HG03571 (cell line): ENCODE results near the gene TCF12.
"Not testable (repeated sequence)": the region's sequence is repeated elsewhere in the genome, so short reads cannot be mapped to it uniquely, and the experiment has no call there.

Experiments used
- ATAC-seq: cut with Tn5 transposase; IDR thresholded peaks from one replicate; pipeline ENCODE4 v1.9.1; 2021; ENCODE audit not compliant: unreplicated experiment

The TCF12 gene

GRCh38 chr15:57158997-57159668, 240.7 kb downstream of the TCF12 start:
- no peak for ATAC-seq

DNA sequence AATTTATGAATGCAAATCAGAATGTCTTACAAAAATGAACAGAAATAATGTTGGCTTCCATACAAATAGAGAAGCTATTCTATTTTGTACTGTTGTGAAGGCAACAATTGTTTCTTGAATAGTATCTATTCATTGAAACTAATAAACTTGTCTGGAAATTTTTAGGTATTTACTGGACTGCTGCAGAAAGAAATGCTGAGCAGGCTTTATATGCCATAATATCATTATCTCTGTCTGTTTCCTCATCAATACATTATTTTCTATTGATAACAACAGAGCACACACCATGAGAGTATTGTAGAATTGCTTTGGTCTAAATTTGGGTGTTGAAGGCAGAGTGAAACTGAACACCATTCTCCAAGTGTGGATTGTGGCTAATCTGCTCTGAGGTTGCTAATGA, 241.3 kb downstream of the TCF12 start:
- ATAC-seq = no peak

- ATAC-seq = no peak
These were observed 242.5 kb downstream of the TCF12 start for GRCh38 chr15:57160823-57161560.

DNA sequence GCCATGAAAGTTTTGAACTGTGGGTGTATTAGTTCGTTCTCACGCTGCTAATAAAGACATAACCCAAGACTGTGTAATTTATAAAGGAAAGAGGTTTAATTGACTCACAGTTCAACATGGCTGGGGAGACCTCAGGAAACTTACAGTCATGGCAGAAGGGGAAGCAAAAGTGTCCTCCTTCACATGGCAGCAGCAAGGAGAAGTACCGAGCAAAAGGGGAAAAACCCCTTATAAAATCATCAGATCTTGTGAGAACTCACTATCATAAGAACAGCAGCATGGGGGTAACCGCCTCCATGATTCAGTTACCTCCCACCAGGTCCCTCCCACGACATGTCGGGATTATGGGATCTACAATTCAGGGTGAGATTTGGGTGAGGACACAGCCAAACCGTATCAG, 245.8 kb downstream of the TCF12 start:
- ATAC-seq = not testable (repeated sequence)

- ATAC-seq = no peak
These were observed 247.5 kb downstream of the TCF12 start for GRCh38 chr15:57165992-57166391.

DNA sequence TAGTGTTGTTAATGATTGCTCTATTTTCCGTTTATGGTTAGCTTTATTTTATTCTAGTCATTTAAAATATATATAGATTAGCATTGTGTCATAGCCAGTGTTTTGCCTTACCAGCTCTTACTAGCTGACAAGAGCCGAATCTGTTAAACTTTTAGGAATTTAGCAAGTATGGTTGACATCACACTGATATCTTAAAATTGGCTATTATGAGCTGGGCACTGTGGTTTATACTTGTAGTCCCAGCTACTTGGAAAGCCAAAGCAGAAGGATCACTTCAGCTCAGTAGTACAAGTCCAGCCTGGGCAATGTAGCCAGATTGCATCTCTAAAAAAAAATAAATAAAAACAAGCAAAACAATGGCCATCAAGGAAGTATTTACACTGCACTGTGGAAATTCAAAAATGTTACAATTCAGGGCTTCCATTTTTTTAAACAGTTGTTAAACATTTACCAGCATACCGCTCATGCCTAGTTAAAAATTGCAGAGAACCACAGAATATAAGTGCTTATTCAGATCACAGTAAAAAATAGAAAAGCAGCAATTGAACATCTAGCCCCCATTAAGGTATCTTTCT, 249.5 kb downstream of the TCF12 start:
- ATAC-seq = no peak

GRCh38 chr15:57169643-57170042, 251.2 kb downstream of the TCF12 start:
- no peak for ATAC-seq

DNA sequence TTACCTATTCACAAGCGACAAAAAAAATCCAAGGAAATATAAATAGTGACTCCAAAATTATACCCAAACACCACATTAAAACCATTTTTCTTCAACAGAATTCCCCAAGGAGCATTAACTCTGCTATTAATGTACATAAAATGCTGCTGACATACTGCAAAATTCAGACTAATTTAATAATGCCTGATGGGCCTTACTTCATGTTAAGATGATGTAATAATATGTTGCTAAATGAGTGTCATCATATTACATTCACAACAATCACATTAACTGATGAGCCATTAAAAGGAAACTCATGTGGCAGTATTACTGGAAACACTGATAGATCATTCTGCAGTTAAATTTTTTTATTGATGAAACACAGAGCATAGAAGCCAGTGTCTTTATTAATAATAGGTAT, 253.0 kb downstream of the TCF12 start:
- no peak for ATAC-seq

GRCh38 chr15:57172925-57173324, 254.5 kb downstream of the TCF12 start:
- ATAC-seq = no peak

- no peak for ATAC-seq
These were observed 264.6 kb downstream of the TCF12 start for GRCh38 chr15:57183041-57183440.

GRCh38 chr15:57183614-57184344, 265.3 kb downstream of the TCF12 start:
- no peak for ATAC-seq

GRCh38 chr15:57184502-57184901, 266.1 kb downstream of the TCF12 start:
- ATAC-seq = no peak

- no peak for ATAC-seq
These were observed 267.1 kb downstream of the TCF12 start for GRCh38 chr15:57185507-57186074.

- ATAC-seq = no peak
These were observed 271.0 kb downstream of the TCF12 start for GRCh38 chr15:57189466-57189865.

GRCh38 chr15:57190208-57190607, 271.8 kb downstream of the TCF12 start:
- no peak for ATAC-seq

- ATAC-seq = no peak
These were observed 274.7 kb downstream of the TCF12 start for GRCh38 chr15:57193161-57193560.

- ATAC-seq = no peak
These were observed 276.9 kb downstream of the TCF12 start for GRCh38 chr15:57195326-57195725.

DNA sequence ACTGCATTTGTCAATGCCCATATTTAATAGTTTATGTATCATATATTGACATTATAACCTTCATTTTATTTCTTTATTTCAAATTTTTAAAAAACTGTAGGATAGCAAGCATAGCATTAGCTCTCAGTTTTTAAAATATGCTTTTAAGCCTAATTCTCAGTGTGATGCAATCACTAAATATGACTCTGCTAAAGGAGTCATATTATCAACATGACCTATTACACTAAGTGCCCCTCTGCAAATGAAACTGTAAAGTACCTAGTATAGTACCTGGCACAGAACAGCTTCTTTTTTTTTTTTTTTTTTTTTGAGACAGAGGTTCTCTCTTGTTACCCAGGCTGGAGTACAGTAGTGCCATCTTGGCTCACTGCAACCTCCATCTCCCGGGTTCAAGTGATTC, 278.4 kb downstream of the TCF12 start:
- ATAC-seq = no peak

DNA sequence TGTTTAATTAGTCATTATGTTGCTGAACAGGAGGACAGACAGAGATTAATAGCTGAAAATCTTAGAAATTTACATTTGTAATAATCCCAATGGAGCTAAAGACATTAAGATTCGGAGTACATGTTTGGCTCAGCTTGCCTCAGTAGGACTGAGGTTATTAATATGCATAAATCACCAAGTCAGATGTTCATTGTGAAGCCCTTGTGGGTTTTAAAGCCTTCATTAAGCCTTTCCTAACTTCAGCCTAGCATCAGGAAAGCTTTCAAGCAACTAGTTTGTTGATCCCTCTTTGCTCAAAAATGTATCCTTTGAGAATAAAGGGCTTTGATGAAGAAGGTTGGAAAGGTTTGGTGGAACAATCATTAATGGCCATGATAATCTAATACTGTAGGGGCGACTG, 279.7 kb downstream of the TCF12 start:
- ATAC-seq = no peak

DNA sequence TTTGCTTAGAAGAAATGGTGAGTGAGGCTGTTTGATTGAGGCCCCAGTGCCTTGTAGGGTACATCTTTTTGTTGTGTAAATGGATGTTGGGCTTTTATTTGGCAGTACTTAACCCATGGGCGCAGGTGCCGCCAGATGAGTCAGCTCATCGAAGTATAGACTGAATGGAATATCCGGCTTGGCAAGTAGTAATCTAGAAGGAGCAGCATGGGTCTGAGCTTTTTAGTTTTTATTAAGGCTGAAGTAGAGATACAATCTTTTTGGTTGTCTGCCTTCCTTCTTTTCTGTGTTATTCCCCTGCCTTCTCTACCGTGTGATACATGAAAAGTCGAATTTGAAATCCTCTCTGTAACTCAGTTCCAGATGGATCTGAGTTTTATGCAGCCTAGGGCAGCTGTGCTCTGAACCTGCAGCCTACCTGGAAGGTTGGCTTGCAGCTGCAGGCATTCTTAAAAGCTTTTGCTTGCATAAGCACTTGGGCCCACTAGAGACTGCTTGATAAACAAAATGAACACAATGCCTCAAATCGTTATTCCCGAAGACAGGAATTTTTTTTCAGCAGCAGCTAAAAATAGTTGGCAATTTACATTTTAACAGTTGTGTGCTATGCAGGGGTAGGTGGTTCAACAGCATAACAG, 280.3 kb downstream of the TCF12 start:
- no peak for ATAC-seq

DNA sequence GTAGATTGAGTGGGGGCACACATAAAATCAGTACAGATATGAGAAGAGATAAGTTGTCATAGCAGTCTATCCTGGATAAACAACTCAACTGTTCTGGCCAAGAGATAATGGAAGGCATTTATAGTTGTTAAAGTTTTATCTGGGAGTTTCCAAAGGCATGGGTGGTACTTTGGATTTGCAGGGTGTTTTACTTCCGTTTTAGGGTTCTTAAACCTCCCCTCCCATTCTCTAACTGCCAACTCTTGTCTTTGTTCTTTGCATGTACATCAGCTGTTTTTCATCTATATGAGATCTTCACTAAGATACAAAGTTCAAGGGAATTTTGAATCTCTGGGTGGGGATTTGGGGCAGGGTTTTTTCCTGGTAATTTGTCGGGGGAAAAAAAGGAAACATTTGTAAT, 283.1 kb downstream of the TCF12 start:
- ATAC-seq = no peak
